ENCODE measurements around the gene FBXO38.

FBXO38 gene, protein sequence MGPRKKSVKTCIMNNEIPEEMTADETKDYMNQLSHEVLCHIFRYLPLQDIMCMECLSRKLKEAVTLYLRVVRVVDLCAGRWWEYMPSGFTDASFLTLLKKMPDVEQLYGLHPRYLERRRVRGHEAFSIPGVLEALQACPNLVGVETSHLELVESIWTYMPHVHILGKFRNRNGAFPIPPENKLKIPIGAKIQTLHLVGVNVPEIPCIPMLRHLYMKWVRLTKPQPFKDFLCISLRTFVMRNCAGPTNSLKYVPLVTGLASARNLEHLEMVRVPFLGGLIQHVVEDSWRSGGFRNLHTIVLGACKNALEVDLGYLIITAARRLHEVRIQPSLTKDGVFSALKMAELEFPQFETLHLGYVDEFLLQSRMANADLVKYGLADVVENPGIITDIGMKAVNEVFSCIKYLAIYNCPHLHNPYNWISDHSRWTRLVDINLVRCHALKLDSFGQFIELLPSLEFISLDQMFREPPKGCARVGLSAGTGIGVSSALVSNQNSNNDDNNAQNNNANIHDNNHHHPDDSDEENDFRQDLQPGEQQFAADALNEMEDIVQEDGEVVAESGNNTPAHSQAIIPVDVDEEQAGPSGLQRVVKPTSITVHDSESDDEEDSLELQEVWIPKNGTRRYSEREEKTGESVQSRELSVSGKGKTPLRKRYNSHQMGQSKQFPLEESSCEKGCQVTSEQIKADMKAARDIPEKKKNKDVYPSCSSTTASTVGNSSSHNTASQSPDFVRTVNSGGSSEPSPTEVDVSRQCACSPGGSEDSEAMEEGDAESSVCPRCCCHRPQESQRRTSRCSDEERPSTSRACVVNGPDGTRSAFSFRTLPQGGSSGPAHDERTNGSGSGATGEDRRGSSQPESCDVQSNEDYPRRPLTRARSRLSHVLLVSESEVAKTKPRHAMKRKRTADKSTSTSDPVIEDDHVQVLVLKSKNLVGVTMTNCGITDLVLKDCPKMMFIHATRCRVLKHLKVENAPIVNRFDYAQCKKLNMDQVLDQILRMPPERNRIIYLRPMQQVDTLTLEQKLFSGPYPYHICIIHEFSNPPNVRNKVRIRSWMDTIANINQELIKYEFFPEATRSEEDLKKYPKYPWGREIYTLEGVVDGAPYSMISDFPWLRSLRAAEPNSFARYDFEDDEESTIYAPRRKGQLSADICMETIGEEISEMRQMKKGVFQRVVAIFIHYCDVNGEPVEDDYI

DNA sequence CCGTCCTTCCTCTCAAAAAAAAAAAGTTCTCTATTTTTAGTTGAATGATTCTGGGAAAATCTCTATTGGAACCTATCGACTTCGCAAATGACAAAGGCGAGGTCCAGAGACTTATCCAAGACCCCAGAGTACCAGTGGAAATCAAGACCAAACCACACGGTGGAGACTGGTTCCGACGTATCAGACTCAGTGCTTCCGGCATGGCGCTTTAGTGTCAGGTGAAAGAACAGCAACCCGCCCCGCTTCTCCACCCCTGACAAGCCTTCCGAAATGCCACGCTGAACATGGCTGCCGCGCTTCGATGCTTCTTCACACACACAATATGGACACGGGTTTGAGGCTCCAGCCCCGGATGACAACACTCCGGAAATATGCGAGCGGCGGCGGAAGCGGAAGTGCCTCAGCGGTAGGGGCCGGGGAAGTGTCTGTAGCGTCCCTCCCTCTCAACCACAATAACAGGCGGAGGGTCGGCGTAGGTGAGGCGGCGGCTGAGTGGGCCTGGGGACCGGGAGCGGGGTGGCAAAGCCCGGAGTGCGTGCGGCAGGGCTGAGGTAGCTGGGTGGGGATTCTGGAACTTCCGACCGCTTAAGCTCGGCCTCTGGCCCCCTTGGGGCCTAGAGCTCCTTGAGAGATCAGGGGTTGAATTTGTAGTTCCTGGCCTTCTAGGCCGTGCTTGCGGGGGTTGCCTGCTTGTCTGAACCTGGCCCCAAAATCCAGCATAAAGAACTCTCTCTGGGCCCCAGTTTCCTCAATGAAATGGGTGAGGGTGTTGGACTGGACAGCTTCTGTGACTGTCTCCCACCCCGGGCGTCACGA, at the start of gene FBXO38:
Gene FBXO38 (plus strand): TSS at position 395 of the 816 bp plus-strand sequence. CDS start 10,819 bp downstream, outside the sequence.
- DNase-seq (ENCODE audit: low read depth), result peak; percentile 98

DNA sequence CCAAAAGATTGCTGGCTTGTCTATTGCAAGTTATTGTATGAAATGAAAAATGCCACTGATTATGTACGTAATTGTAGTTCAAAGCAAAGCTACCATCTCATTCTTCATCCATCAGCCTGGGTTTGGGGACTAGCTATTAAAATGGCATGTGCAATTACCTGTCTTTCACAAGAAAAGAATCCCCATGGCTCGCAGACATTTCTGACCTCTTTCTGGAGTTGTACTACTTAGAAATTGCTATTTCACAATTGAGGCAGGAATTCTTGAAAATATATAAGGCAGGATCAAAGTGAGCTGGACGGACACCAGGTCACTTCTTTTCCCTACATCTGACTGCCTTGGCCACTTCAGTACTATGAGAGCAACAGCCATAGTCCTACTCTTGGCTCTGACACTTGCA, 48.5 kb upstream of the FBXO38 start, which contains the start of gene SPINK9:
Gene SPINK9 (plus strand): TSS at position 301 of the 400 bp plus-strand sequence. CDS start 55 bp downstream, at position 356.
- H3K4me3 ChIP-seq (ENCODE audit: low read depth, low read length), result no peak within 1 kb of the TSS
- DNase-seq (ENCODE audit: low read depth), result no peak
- TF ChIP-seq, protein P1, sequence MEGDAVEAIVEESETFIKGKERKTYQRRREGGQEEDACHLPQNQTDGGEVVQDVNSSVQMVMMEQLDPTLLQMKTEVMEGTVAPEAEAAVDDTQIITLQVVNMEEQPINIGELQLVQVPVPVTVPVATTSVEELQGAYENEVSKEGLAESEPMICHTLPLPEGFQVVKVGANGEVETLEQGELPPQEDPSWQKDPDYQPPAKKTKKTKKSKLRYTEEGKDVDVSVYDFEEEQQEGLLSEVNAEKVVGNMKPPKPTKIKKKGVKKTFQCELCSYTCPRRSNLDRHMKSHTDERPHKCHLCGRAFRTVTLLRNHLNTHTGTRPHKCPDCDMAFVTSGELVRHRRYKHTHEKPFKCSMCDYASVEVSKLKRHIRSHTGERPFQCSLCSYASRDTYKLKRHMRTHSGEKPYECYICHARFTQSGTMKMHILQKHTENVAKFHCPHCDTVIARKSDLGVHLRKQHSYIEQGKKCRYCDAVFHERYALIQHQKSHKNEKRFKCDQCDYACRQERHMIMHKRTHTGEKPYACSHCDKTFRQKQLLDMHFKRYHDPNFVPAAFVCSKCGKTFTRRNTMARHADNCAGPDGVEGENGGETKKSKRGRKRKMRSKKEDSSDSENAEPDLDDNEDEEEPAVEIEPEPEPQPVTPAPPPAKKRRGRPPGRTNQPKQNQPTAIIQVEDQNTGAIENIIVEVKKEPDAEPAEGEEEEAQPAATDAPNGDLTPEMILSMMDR (IDR thresholded peaks at IDR 0.05; ENCODE audit: insufficient read depth, low read depth, low read length, missing control alignments), result no peak

More for the DNA sequence above, at the start of gene FBXO38:
- TF ChIP-seq, protein P1 (IDR thresholded peaks at IDR 0.05; ENCODE audit: insufficient read depth, low read depth, low read length, missing control alignments), result no peak
- peak within 1 kb of the TSS; percentile 91 for H3K4me3 ChIP-seq (ENCODE audit: low read depth, low read length)

DNA sequence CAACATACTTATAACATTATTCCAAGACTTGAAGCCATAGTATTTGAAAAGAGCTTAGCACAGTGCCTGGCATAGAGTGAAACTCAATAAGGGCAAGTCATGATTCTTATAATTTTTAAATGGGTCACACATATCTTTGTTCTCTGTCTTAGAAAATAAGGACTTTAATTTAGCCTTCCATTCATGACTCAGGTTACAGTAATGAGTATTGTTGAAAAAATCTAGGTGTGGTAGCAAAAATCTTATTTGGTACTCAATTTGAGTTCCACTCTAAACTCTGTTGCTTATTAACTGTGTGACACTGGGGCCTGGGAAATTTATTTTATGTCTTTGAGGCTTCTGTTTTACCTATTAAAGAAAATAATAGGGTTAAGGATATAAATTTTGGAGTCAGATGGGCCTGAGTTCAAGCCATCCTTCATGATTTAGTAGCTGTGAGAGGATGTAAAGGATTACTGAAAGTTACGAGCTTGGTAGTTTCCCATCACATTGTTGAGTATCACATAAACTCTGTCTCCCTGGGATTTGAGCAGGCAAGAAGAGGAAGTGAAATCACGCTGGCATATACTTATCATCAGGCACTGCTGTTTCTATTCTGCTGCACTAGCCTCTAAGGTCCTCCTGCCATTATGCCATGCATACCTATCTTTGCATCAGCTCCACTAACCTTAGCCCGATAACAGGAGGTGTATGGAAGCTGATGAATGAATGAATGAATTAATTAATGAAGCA, 46.9 kb upstream of the FBXO38 start:
- DNase-seq (ENCODE audit: low read depth), result peak; percentile 4
- no peak overlapping the region for H3K4me3 ChIP-seq (ENCODE audit: low read depth, low read length)
- TF ChIP-seq, protein P1 (IDR thresholded peaks at IDR 0.05; ENCODE audit: insufficient read depth, low read depth, low read length, missing control alignments), result no peak

DNA sequence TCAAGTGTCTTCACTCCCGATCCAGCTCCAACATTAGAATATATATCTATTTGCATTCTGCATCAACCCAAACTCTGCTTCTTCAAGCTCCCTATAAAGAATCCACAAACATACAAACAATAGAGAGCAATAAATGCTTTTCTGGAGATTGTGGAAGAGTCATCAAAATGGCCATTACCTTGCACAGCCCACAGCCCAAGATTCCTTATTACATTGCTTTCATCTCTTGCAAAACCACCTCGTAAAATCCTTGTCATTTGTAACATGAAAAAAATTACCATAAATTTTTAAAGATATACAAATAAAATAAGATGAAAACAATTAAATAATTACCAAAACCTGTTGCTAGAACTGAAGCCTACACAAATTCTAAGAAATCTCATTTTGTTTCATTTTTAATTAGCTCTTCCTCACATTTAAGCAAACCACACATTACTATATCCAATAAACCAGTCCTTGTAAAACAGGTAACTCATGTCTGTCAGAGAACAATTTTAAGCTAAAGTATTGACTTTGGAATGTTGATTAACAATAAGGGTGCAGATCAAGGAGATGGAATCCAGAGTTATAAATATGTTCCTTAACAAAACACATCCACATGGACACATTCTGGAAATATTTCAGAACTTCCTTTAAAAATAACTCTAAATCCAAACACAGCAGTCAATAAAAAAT, 41.2 kb upstream of the FBXO38 start:
- DNase-seq (ENCODE audit: low read depth), result no peak
- TF ChIP-seq, protein P1 (IDR thresholded peaks at IDR 0.05; ENCODE audit: insufficient read depth, low read depth, low read length, missing control alignments), result no peak

DNA sequence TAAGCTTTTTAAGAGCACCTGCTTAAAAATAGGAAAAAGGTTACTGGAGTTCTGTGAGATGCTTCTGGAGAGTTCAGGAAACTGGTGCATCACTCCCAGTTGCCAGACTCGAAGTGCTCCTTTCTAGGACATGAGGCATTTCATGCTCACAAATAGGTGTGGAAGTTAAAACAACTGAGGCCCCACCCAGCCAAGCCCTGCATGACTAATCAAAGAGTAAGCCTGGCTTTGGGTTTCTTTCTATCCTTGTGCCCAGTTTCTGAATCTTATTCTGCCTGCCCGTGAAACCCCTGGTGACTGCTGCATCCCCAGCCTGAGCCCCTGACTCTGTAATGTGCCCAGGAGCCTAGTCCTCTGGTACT, 40.7 kb upstream of the FBXO38 start:
- TF ChIP-seq, protein P1 (IDR thresholded peaks at IDR 0.05; ENCODE audit: insufficient read depth, low read depth, low read length, missing control alignments), result no peak
- no peak overlapping the region for H3K4me3 ChIP-seq (ENCODE audit: low read depth, low read length)
- no peak for DNase-seq (ENCODE audit: low read depth)

More for the DNA sequence above, 41.2 kb upstream of the FBXO38 start:
- no peak overlapping the region for H3K4me3 ChIP-seq (ENCODE audit: low read depth, low read length)
